ENCODE data around the gene RELL2.

RELL2 gene

DNA sequence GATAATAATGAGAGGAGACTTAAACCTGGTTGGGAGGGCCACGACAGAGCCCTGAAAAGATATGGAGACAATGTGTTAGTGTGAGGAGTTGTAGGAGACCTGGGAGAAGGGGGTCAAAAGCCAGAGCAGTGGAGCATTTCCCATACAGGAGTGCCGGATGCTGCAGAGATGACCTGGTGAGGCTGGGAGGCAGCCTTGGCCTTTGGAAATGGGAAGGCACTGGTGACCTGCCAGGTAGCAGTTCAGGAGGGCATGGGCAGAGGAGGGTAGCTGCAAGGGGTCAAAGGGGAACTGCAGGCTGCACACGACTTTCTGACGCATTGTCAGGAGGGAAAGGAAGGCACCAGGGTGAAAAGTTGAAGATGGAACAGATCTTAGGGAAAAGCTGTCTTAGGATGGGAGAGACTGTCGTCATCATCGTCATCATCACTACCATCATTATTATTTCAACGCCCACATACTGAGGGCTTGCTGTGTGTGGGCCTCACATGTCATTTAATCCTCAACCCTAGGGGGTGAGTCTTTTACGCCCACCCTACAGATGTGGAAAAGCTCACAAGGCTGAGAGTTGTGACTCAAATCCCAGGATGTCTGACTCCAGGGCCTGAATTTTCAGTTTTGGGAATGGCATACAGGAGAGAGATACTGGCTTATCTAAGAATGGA lies 31.9 kb downstream of the RELL2 start:
- Histone ChIP-seq H3K36me3 (ENCODE audit: insufficient read depth, low read length) (0 out of 2 replicates have a peak, but pooled peaks cover 3% of the 10 kb centered on the region), H3K9ac (ENCODE audit: low read depth, low read length) (no peak overlapping the region), H3K9me3 (ENCODE audit: control insufficient read depth, insufficient read depth, low read length) (no peaks in the 10 kb centered on the region)

GRCh38 chr5:141669520-141669919 lies 32.7 kb downstream of the RELL2 start:
- Histone ChIP-seq H3K36me3 (ENCODE audit: insufficient read depth, low read length) (0 out of 2 replicates have a peak, but pooled peaks cover 3% of the 10 kb centered on the region), H3K4me1 (ENCODE audit: insufficient read depth, low read length) (peaks cover 18% of the 10 kb centered on the region; the same call in 1 of the 2 replicates)

More for the DNA sequence above, 31.9 kb downstream of the RELL2 start:
- peaks cover 13% of the 10 kb centered on the region; the same call in 1 of the 2 replicates for H3K4me1 ChIP-seq (ENCODE audit: insufficient read depth, low read length)

DNA sequence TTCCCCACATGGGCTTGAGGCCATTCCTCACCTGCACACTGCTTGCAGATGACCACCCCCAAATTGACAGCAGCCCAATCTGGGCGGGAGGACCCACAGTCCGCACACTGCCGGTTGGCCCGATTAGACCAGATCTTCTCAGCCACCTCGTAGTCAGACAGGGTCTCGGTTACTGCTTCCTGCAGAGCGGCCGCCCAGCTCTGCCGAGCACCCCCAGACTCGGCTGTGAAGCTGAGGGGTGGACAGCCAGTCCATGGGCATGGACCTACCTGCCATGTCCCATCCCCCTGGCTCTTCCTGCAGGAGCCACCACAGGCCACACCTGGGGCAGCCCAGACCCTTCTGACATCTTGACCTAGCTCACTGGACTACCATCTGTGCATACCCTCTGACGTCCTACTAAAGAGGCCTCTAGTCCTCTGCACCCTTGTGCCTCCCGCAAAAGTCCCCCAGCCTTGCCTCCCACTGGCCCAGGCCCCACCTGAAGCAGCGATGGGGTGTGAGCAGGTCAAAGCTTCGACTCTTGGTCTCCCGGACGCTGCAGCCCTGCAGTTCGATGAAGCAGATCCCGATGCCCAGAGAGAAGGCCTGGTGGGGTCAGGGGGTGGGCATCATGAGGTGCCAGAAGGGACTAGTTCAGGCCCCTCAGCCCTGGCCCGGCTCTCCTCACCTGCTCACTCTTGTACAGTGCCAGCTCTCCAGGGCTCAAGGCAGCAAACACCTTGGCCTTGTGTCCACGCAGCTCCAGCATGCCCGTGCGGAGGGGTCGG lies 35.5 kb downstream of the RELL2 start:
- Histone ChIP-seq H3K9ac (ENCODE audit: low read depth, low read length) (no peak overlapping the region), H3K9me3 (ENCODE audit: control insufficient read depth, insufficient read depth, low read length) (no peaks in the 10 kb centered on the region), H3K36me3 (ENCODE audit: insufficient read depth, low read length) (peaks cover 3% of the 10 kb centered on the region; the same call in 1 of the 2 replicates)

More at GRCh38 chr5:141669520-141669919, 32.7 kb downstream of the RELL2 start:
- H3K9me3 ChIP-seq (ENCODE audit: control insufficient read depth, insufficient read depth, low read length) = no peaks in the 10 kb centered on the region
- H3K9ac ChIP-seq (ENCODE audit: low read depth, low read length) = no peak overlapping the region

DNA sequence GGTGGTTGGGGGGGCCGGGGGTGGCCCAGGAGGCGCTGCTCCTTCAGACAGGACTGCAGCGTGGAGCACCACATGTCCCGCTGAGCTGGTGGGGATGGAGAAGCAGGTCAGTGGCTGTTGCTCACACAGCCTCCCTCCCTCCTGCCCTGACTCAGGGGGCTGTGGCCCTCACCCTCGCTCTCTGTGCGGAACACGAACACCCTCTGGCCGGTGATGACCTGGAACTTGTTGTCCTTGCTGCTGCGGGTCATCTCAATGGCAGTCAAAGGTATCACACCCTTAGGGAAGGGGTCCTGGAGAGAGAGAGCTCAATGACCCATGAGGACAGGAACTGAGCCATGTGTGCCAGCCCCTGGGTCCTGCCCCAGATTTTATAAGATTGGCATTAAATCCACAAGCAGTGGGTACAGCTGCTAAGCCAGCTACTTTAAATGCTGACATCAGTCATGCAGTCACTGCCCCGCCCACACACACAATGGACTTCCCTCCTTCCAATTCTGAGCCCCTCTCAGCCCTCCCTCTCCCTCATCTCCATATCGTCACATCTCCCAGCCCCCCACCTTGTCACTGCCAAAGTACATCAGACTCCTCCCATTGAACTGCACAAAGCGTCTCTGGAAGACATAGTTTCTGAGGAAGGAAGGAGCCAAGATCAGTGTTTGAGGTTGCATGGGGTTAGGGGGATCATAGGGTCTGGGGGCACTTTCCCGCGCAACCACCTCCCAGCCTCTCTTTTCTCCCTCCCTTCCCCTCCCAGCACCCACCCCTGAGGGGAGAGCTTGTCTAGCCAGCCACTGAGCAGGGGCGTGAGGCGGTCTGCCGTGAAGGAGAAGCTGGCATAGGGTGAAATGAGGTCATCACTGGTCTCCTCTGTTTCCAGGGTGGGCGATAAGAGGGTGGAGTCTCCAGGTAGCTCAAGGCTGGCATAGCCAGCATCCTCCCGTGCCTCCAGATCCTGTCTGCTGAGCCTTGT lies 36.3 kb downstream of the RELL2 start:
- peaks cover 26% of the 10 kb centered on the region for H3K4me1 ChIP-seq (ENCODE audit: insufficient read depth, low read length)
- H3K36me3 ChIP-seq (ENCODE audit: insufficient read depth, low read length) = peaks cover 3% of the 10 kb centered on the region; the same call in 1 of the 2 replicates
- H3K9me3 ChIP-seq (ENCODE audit: control insufficient read depth, insufficient read depth, low read length) = no peaks in the 10 kb centered on the region
- no peak overlapping the region for H3K9ac ChIP-seq (ENCODE audit: low read depth, low read length)

More for the DNA sequence above, 35.5 kb downstream of the RELL2 start:
- H3K4me1 ChIP-seq (ENCODE audit: insufficient read depth, low read length) = peaks cover 26% of the 10 kb centered on the region

DNA sequence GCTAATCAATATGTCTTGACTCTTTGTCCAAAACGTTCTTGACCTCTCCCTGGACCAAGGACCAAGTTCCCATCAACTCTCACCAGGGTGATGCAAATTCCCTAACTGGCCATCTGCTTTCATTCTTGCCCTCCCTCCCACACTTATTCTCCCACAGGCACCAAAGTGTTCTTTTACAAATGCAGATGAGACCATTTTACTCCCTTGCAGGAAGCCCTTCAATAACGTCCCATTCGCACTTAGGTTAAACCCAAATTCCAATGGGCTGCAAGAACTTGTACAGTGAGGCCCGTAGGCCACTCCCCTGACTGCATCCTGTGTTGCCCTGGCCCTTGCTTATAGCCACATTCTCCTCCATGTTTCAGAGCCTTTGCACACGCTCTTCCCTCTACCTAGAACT lies 38.0 kb downstream of the RELL2 start:
- Histone ChIP-seq H3K9me3 (ENCODE audit: control insufficient read depth, insufficient read depth, low read length) (no peaks in the 10 kb centered on the region), H3K36me3 (ENCODE audit: insufficient read depth, low read length) (peaks cover 3% of the 10 kb centered on the region), H3K9ac (ENCODE audit: low read depth, low read length) (no peak overlapping the region), H3K4me1 (ENCODE audit: insufficient read depth, low read length) (peaks cover 26% of the 10 kb centered on the region)

GRCh38 chr5:141675672-141676071 lies 38.9 kb downstream of the RELL2 start:
- peaks cover 3% of the 10 kb centered on the region for H3K36me3 ChIP-seq (ENCODE audit: insufficient read depth, low read length)
- peaks cover 33% of the 10 kb centered on the region for H3K4me1 ChIP-seq (ENCODE audit: insufficient read depth, low read length)
- no peaks in the 10 kb centered on the region for H3K9me3 ChIP-seq (ENCODE audit: control insufficient read depth, insufficient read depth, low read length)
- no peak overlapping the region for H3K9ac ChIP-seq (ENCODE audit: low read depth, low read length)

DNA sequence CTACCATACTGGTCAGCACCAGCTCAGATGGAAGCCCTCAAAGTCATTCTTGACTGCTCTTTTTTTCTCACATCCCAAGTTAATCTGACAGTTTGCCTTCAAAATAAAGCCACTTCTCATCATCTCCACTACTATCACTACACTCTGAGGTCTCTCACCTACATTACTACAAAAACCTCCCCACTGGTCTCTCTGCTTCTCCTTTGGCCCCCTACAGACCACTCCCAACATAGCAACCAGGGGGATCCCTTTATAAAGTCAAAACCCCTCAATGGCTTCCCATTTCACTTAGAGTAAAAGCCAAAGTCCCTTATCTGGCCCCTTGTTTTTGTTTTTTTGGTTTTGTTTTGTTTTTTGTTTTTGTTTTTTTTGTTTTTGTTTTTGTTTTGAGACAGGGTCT lies 40.6 kb downstream of the RELL2 start:
- no peaks in the 10 kb centered on the region for H3K9me3 ChIP-seq (ENCODE audit: control insufficient read depth, insufficient read depth, low read length)
- H3K4me1 ChIP-seq (ENCODE audit: insufficient read depth, low read length) = peaks cover 40% of the 10 kb centered on the region
- no peak overlapping the region for H3K9ac ChIP-seq (ENCODE audit: low read depth, low read length)
- peaks cover 3% of the 10 kb centered on the region for H3K36me3 ChIP-seq (ENCODE audit: insufficient read depth, low read length)

- Histone ChIP-seq H3K9me3 (ENCODE audit: control insufficient read depth, insufficient read depth, low read length) (no peaks in the 10 kb centered on the region), H3K36me3 (ENCODE audit: insufficient read depth, low read length) (peaks cover 3% of the 10 kb centered on the region), H3K4me1 (ENCODE audit: insufficient read depth, low read length) (peaks cover 31% of the 10 kb centered on the region), H3K9ac (ENCODE audit: low read depth, low read length) (no peak overlapping the region)
These were observed 43.4 kb downstream of the RELL2 start for GRCh38 chr5:141680178-141680577.

- H3K36me3 ChIP-seq (ENCODE audit: insufficient read depth, low read length) = peaks cover 3% of the 10 kb centered on the region
- no peaks in the 10 kb centered on the region for H3K9me3 ChIP-seq (ENCODE audit: control insufficient read depth, insufficient read depth, low read length)
- H3K9ac ChIP-seq (ENCODE audit: low read depth, low read length) = peak overlapping the region; percentile 78
- H3K4me1 ChIP-seq (ENCODE audit: insufficient read depth, low read length) = peaks cover 32% of the 10 kb centered on the region
These were observed 44.0 kb downstream of the RELL2 start for GRCh38 chr5:141680751-141681201.

DNA sequence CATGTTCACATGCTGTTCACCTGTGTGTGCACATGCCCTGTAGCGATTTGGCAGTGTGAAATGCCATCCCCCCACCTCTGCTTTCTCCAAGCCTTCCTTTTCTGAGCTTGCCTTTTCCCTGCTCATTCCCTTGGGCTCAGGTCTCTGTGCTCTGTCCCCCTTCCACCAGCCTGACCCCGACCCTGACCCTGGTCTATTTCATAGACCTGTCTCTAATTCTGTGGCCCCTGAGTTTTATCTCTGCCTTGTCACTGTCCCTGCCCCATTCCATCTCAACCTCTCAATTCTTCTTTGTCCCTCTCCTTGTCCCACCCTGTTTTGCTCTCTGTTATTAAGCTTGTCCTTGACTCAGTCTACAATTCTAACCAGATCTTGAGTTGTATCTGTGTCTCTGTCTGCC lies 44.5 kb downstream of the RELL2 start:
- Histone ChIP-seq H3K9ac (ENCODE audit: low read depth, low read length) (peak overlapping the region; percentile 78), H3K4me1 (ENCODE audit: insufficient read depth, low read length) (peaks cover 31% of the 10 kb centered on the region), H3K9me3 (ENCODE audit: control insufficient read depth, insufficient read depth, low read length) (no peaks in the 10 kb centered on the region), H3K36me3 (ENCODE audit: insufficient read depth, low read length) (peaks cover 3% of the 10 kb centered on the region; the same call in 1 of the 2 replicates)

GRCh38 chr5:141681695-141682641 lies 45.2 kb downstream of the RELL2 start, which contains the start of gene ARAP3:
Gene ARAP3, minus strand, starts transcription at chr5:141682230. Its CDS starts 1,744 bp downstream, at chr5:141680486.
- Histone ChIP-seq H3K9ac (ENCODE audit: low read depth, low read length) (peak within 1 kb of the TSS; percentile 78), H3K36me3 (ENCODE audit: insufficient read depth, low read length) (peaks cover 3% of the 10 kb centered on the region; the same call in 1 of the 2 replicates), H3K9me3 (ENCODE audit: control insufficient read depth, insufficient read depth, low read length) (no peaks in the 10 kb centered on the region), H3K4me1 (ENCODE audit: insufficient read depth, low read length) (peaks cover 34% of the 10 kb centered on the region)

DNA sequence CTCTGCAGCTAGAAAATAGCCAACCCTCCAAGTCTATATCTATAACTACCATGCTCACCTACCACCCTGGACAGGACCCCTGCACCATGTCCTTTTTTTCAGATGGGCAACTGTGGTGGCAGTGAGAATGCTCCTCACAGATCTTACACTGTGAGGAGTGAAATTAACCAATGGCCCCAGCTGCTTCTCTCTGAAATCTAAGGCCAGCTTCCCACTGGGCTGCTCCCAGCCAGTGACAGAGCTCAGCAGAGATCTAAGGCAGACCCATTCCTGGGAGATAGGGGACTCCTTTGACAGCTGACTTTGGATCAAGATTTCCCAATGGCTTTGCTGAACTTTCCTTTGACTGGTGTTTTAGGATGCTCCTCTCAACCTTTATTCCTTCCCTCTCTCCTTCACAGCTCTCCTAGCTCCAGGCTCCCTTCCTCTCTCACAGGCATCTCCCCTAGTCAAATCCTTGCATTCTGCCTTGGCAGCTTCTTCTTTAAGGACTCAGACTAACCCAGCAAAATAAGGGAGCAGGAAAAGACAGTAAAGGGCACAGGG lies 46.9 kb downstream of the RELL2 start:
- no peaks in the 10 kb centered on the region for H3K9me3 ChIP-seq (ENCODE audit: control insufficient read depth, insufficient read depth, low read length)
- H3K36me3 ChIP-seq (ENCODE audit: insufficient read depth, low read length) = peaks cover 3% of the 10 kb centered on the region; the same call in 1 of the 2 replicates
- no peak overlapping the region; the same call in 1 of the 2 replicates for H3K9ac ChIP-seq (ENCODE audit: low read depth, low read length)
- peaks cover 46% of the 10 kb centered on the region for H3K4me1 ChIP-seq (ENCODE audit: insufficient read depth, low read length)

DNA sequence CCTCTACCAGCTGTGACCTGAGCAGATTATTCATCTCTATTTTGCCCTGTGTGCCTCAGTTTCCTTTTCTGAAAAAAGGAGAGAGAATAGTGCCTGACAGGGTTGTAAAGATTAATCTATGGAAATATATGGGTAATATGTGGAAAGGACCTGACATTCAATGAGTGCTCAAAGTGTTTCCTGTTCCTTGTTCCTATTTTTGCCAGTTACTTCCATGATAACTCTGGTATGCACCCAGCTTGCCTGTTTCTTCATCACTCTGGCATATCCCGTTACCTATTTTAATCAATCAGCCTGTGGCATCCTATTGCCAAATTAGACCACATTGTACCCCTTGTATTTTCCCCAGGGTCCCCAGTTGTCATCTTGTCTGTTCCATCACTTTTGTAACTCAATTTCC lies 48.8 kb downstream of the RELL2 start:
- H3K9ac ChIP-seq (ENCODE audit: low read depth, low read length) = no peak overlapping the region
- no peaks in the 10 kb centered on the region for H3K9me3 ChIP-seq (ENCODE audit: control insufficient read depth, insufficient read depth, low read length)
- no peaks in the 10 kb centered on the region for H3K36me3 ChIP-seq (ENCODE audit: insufficient read depth, low read length)
- H3K4me1 ChIP-seq (ENCODE audit: insufficient read depth, low read length) = peaks cover 42% of the 10 kb centered on the region
